Measurements from ENCODE around the gene CHRNB1.
"Not testable (repeated sequence)": the region's sequence is repeated elsewhere in the genome, so short reads cannot be mapped to it uniquely, and the experiment has no call there.

The CHRNB1 gene

GRCh38 chr17:7468804-7469389 lies 24.0 kb downstream of the CHRNB1 start:
- no peak overlapping the region for H3K27ac ChIP-seq
- TF ChIP-seq, protein P1, sequence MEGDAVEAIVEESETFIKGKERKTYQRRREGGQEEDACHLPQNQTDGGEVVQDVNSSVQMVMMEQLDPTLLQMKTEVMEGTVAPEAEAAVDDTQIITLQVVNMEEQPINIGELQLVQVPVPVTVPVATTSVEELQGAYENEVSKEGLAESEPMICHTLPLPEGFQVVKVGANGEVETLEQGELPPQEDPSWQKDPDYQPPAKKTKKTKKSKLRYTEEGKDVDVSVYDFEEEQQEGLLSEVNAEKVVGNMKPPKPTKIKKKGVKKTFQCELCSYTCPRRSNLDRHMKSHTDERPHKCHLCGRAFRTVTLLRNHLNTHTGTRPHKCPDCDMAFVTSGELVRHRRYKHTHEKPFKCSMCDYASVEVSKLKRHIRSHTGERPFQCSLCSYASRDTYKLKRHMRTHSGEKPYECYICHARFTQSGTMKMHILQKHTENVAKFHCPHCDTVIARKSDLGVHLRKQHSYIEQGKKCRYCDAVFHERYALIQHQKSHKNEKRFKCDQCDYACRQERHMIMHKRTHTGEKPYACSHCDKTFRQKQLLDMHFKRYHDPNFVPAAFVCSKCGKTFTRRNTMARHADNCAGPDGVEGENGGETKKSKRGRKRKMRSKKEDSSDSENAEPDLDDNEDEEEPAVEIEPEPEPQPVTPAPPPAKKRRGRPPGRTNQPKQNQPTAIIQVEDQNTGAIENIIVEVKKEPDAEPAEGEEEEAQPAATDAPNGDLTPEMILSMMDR (IDR thresholded peaks at IDR 0.05; ENCODE audit: low read depth, low read length) = no peak
- H3K9me3 ChIP-seq (ENCODE audit: severe bottlenecking) = no peaks in the 10 kb centered on the region
- H3K4me3 ChIP-seq (ENCODE audit: low read depth, low read length) = no peak overlapping the region
- no peak for DNase-seq
- H3K36me3 ChIP-seq = peaks cover 10% of the 10 kb centered on the region
- no peaks in the 10 kb centered on the region for H3K27me3 ChIP-seq (ENCODE audit: insufficient read depth, low read depth, severe bottlenecking)

GRCh38 chr17:7469843-7470242 lies 25.0 kb downstream of the CHRNB1 start:
- not testable (repeated sequence) for H3K9me3 ChIP-seq (ENCODE audit: severe bottlenecking); H3K36me3 ChIP-seq; H3K4me3 ChIP-seq (ENCODE audit: low read depth, low read length); H3K27ac ChIP-seq; H3K27me3 ChIP-seq (ENCODE audit: insufficient read depth, low read depth, severe bottlenecking); DNase-seq

DNA sequence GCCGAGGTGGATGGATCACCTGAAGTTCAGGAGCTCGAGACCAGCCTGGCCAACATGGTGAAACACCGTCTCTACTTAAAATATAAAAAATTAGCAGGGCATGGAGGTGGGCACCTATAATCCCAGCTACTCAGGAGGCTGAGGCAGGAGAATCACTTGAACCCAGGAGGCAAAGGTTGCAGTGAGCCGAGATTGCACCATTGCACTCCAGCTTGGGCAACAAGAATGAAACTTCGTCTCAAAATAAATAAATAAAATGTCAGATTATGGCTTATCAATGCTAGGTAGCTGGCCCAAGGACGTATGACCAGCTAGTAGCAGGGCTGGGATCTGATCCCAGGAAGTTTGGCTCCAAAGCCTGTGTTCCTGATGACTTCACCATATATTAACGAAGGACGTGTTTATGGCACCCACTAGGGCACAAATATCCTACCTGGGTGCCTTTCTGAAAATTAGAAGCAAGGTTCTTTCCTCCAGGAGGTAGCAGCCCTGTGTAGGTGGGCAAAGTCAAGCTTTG lies 25.7 kb downstream of the CHRNB1 start:
- not testable (repeated sequence) for DNase-seq; H3K27ac ChIP-seq; H3K9me3 ChIP-seq (ENCODE audit: severe bottlenecking); H3K4me3 ChIP-seq (ENCODE audit: low read depth, low read length); H3K27me3 ChIP-seq (ENCODE audit: insufficient read depth, low read depth, severe bottlenecking); H3K36me3 ChIP-seq

DNA sequence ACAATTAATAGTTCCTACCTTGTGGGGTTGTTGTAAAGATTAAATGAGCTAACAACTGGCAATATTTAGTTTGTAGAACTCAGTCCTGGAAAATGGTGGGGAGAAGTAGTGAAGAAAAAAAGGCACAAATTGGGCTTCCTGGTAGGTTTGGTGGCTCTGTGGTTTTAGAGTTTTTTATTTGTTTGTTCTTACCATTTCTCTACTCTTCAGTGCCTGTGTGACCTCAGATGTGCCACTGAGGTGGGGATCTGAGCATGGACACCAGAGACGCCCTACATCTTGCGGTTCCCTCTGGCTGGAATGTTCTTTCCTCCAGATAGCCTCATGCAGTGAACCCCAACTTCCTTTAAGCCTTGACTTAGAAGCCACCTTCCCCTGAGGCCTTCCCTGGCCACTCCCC lies 26.9 kb downstream of the CHRNB1 start:
- Histone ChIP-seq H3K27me3 (ENCODE audit: insufficient read depth, low read depth, severe bottlenecking) (no peaks in the 10 kb centered on the region), H3K4me3 (ENCODE audit: low read depth, low read length) (no peak overlapping the region), H3K27ac (no peak overlapping the region), H3K36me3 (peaks cover 2% of the 10 kb centered on the region), H3K9me3 (ENCODE audit: severe bottlenecking) (no peaks in the 10 kb centered on the region)
- no peak for DNase-seq
- TF ChIP-seq, protein P1 (IDR thresholded peaks at IDR 0.05; ENCODE audit: low read depth, low read length) = no peak

DNA sequence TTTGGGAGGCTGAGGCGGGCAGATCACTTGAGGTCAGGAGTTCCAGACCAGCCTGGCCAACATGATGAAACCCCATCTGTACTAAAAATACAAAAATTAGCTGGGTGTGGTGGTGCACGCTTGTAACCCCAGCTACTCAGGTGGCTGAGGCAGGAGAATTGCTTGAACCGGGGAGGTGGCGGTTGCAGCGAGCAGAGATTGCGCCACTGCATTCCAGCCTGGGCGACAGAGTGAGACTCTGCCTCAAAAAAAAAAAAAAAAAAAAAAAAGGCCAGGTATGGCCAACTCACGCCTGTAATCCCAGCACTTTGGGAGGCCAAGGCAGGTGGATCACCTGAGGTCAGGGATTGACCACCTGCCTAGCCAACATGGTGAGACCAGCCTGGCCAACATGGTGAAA lies 29.9 kb downstream of the CHRNB1 start:
- not testable (repeated sequence) for DNase-seq; H3K4me3 ChIP-seq (ENCODE audit: low read depth, low read length); H3K27me3 ChIP-seq (ENCODE audit: insufficient read depth, low read depth, severe bottlenecking); H3K27ac ChIP-seq; H3K9me3 ChIP-seq (ENCODE audit: severe bottlenecking); H3K36me3 ChIP-seq

GRCh38 chr17:7475764-7476422 lies 31.0 kb downstream of the CHRNB1 start:
- H3K27ac ChIP-seq = no peak overlapping the region
- DNase-seq = no peak
- no peaks in the 10 kb centered on the region for H3K36me3 ChIP-seq
- H3K27me3 ChIP-seq (ENCODE audit: insufficient read depth, low read depth, severe bottlenecking) = no peaks in the 10 kb centered on the region
- H3K9me3 ChIP-seq (ENCODE audit: severe bottlenecking) = no peaks in the 10 kb centered on the region
- TF ChIP-seq, protein P1 (IDR thresholded peaks at IDR 0.05; ENCODE audit: low read depth, low read length) = no peak
- H3K4me3 ChIP-seq (ENCODE audit: low read depth, low read length) = no peak overlapping the region

DNA sequence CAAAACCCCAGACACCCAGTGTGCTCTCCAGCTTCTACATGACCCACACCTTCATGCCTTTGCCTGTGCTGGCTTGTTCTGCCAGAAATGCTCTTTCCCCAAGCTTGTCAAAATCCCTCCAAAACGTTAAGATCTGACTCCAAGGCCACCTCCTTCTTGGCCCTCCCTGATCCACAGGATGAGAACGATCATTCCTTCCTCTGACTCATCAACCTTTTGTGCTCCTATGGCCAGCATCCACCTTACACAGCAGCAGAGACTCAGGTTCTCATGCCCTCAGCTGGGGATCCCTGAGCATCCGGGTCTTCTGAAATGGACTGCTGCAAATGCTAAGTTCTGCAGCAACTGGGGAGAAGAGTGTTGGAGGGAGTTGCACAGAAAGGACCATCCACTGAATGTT lies 31.6 kb downstream of the CHRNB1 start:
- no peak overlapping the region for H3K4me3 ChIP-seq (ENCODE audit: low read depth, low read length)
- no peak for DNase-seq
- TF ChIP-seq, protein P1 (IDR thresholded peaks at IDR 0.05; ENCODE audit: low read depth, low read length) = no peak

More for the DNA sequence above, 31.6 kb downstream of the CHRNB1 start:
- Histone ChIP-seq H3K9me3 (ENCODE audit: severe bottlenecking) (no peaks in the 10 kb centered on the region), H3K27me3 (ENCODE audit: insufficient read depth, low read depth, severe bottlenecking) (no peaks in the 10 kb centered on the region), H3K27ac (no peak overlapping the region), H3K36me3 (no peaks in the 10 kb centered on the region)

All from WERI-Rb-1 (cell line).